HG02981 (cell line): Measurements from ENCODE around the gene PPP3R1.
A peak's percentile ranks its signal among the peaks of the same experiment; 100 is the strongest.

Source experiments
- ATAC-seq: cut with Tn5 transposase; IDR thresholded peaks from one replicate; pipeline ENCODE4 v1.9.1; 2021; ENCODE audit warnings: mild to moderate bottlenecking, moderate library complexity; ENCODE audit not compliant: unreplicated experiment

Gene PPP3R1

GRCh38 chr2:68236103-68236734, 16.1 kb downstream of the PPP3R1 start:
- ATAC-seq = no peak

GRCh38 chr2:68235090-68235489, 17.2 kb downstream of the PPP3R1 start:
- ATAC-seq = no peak

- no peak for ATAC-seq
These were observed 17.9 kb downstream of the PPP3R1 start for GRCh38 chr2:68234405-68234804.

DNA sequence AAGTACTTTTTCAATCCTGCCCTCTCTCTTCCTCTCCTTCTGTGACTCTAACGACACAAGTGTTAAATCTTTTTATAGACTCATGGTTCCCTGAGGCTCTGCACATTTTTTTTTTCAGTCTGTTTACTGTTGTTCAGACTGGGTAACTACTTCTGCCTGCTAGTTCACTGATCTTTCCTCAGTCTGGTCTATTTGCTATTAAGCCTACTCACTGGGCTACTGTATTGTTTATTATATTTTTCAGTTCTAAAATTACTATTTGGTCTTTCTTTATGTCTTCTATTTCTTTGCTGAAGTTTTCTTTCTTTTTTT, 21.3 kb downstream of the PPP3R1 start:
- no peak for ATAC-seq

GRCh38 chr2:68230241-68231060, 21.9 kb downstream of the PPP3R1 start:
- no peak for ATAC-seq

- no peak for ATAC-seq
These were observed 25.5 kb downstream of the PPP3R1 start for GRCh38 chr2:68226794-68227193.

DNA sequence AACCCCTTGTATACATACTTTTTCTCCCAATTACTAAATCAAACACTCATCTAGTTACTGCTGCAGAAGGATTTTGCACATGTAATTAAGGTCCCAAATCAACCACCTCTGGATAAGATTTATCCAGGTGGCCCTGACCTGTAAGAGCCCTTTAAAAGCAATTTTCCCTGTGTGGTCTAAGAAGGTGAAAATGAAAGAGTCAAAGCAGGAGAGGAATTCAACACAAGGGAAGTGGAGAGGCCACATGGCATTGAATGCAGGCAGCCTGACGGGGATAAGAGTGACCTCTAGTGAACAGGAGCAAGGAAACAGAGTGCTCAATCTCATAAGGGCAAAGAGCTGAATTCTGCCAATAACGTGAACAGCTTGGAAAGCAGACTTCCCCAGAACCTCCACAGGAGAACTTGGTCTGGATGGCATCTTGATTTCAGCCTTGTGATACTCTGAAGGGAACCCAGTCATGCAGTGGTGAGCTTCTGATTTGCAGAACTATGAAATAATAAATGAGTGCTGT, 27.2 kb downstream of the PPP3R1 start:
- ATAC-seq = peak; percentile 73

- no peak for ATAC-seq
These were observed 28.9 kb downstream of the PPP3R1 start for GRCh38 chr2:68223419-68223818.

DNA sequence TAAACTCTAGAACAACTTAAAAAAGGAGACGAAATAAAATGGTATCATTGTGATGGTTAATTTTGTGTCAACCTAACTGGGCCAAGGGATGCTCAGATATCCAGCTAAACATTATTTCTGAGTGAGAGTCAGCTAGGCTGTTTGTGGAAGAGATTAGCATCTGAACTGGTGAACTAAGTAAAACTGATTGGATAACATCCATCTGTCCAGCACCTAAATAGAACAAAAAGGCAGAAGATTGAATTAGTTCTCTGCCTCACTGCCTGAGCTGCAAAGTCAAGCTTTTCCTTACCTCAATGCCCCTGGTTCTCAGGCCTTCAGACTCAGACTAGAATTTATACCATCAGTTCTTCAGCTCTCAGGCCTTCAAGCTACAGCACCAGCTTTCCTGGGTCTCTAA, 30.0 kb downstream of the PPP3R1 start:
- ATAC-seq = no peak

DNA sequence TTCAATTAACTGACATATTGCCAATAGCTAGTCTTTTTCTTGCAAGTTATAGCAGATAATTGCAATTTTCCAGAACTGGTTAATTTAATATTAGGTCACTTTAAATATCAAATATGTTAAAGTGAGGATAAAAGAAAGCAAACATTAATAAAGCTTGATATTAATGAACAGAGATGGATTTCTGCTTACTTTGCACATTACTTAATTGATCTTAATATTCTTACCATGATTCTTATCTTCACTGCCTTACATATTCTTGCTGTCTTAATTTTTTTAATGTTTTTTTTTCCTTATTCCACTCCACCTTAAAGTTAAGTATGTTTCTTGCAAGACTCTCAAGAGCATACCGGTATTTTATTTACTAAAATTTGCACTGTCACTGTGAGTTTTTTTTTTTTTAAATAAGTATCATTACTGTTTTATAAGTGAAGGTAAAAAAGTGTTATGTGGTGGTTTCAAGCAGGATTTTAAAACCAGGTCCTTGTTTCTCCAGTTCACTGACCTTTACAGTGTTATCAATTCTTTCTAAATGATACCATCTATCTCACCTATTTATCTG, 33.9 kb downstream of the PPP3R1 start:
- ATAC-seq = no peak

DNA sequence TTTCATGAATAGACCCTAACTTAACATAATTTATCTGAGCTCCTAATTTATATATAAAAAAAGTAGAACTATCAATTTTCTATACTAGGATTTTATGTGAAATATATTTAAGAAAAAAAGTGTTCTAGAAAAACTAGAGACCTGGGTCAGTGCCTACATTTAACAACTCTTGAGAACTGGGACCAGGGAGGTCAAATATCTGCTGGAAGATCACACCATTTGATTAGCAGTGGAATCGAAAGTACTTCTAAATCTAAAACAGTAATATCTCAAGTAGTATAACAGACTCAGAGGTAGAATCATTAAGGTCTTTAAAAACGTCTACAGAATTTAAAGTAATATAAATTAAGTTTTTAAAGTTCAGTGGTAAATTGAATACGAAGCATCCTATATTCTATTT, 34.6 kb downstream of the PPP3R1 start:
- no peak for ATAC-seq

- no peak for ATAC-seq
These were observed 35.6 kb downstream of the PPP3R1 start for GRCh38 chr2:68216454-68217310.

DNA sequence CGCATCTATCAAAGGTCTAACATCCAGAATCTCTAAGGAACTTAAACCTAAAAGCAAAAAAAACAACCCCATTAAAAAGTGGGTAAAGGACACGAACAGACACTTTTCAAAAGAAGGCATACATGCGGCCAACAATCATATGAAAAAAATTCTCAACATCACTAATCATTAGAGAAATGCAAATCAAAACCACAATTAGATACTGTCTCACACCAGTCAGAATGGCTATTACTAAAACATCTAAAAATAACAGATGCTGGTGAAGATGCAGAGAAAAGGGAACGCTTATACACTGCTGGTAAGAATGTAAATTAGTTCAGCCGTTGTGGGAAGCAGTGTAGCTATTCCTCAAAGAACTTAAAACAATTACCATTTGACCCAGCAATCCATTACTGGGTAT, 38.0 kb downstream of the PPP3R1 start:
- ATAC-seq = peak; percentile 71

DNA sequence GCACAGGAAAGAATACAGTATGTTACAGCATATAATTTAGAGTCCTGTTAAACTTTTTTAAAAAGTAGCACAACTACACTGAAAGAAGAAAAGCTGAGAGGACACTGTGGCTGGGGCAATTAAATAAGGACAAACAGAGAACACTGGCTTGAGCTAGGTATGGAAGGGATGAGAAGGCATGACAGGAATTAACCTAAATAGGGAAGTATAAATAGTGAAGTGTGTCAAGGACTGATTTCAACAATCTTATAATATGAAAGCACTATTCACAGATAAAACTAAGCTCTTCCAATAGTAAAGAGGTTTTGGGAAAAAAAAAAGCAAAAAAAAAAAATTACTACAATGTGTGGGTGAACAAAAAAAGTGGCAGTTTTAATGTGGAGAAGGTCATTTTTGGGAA, 45.5 kb downstream of the PPP3R1 start:
- no peak for ATAC-seq

GRCh38 chr2:68203587-68203986, 48.7 kb downstream of the PPP3R1 start:
- peak; percentile 95 for ATAC-seq

DNA sequence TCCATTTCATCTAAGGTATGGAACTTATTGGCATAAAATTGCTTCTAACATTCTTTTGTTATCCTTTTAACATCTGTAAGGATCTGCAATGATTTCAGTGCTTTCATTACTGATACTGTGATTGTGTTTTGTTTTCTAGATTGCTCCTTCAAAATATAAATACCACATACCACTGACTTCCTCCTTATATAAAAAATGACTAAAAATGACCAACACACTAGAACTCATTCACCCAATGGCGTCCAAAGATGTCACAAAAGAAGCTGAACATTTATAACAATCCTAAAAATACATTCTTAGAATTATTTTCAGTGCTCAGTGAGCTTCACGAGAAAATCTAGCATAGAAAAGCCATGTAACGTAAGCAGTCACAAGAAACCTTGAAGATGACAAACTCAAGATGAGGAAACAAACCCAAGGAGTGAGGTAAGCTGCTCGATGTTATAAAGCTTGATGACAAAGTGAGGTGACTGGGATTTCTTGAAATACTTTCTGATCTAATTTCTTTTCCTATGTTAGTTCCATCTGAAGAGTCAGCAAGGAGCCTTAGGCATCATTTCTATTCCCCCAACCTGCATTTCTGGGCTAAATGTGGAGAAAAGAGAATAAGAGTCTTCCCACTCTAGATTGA, 52.1 kb downstream of the PPP3R1 start:
- ATAC-seq = no peak

- no peak for ATAC-seq
These were observed 56.1 kb downstream of the PPP3R1 start for GRCh38 chr2:68196120-68196716.

GRCh38 chr2:68195096-68195495, 57.2 kb downstream of the PPP3R1 start:
- ATAC-seq = no peak

DNA sequence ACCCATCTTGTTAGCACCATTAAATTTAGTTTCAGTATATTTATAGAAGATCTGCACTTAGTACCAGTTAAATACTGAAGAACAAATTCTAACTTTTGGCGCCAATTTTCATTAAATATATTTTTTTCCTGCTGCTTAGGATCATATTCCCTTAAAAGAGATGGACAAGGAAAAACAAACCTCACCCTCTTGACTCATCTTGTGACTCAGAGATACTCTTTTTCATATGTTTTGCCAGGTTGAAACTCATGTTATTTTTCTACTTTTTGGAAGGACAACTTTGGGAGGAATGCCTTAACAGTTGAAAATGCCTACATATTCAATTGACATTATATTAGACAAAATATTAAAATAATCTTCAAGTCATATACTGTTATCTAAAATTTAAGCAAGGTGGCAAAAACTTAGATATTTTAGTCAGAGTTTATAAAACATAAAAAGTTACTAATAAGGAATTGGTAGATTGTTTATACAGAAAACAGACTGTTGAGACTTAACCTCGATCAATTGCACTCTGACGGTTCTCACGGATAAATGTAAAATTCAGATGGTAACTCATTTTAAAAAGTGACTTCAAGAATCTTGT, 58.5 kb downstream of the PPP3R1 start:
- ATAC-seq = no peak

DNA sequence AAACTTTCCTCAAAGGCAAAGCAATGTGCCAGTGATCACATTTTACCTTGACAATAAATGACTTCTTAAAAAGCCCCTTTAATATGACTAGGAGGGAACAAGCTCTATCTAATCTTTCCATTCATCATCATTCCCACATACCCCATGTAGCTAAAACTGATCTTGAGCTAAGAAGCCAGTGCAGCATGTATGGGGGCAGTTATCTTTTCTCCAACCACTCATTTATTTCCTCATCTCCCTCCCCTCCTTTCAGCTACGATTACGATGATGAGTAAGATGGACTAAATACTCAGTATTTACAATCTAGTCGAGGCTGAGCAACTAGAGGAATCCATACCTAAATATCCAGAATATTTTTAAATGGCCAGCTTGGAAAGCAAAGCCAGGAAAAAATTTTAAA, 59.2 kb downstream of the PPP3R1 start:
- ATAC-seq = no peak
